DOHH2 (cell line): ENCODE measurements around the gene GREB1L.

ENCODE experiments used
- H3F3A ChIP-seq: fragments of 200-600 bp; sonication (generic), shearing (Covaris generic); 2 replicates; pipeline ENCODE4 v1.6.0; 2016; ENCODE audit warnings: antibody characterized with exemption, mild to moderate bottlenecking; ENCODE audit not compliant: control insufficient read depth, insufficient read depth
- H3K27ac ChIP-seq: fragments of 200-600 bp; sonication (generic); 2 replicates; pipeline ENCODE4 v1.5.1; 2014; ENCODE audit warnings: low read depth, mild to moderate bottlenecking, low read length, moderate library complexity
- H3K27me3 ChIP-seq: fragments of 200-600 bp; sonication (generic); 2 replicates; pipeline ENCODE4 v1.6.1; 2014; ENCODE audit warnings: mild to moderate bottlenecking, low read length, mixed read lengths; ENCODE audit not compliant: control insufficient read depth
- H3K36me3 ChIP-seq: fragments of 200-600 bp; sonication (generic); 2 replicates; pipeline ENCODE4 v1.6.1; 2014; ENCODE audit warnings: mild to moderate bottlenecking, low read length, moderate library complexity, mixed read lengths; ENCODE audit not compliant: control insufficient read depth
- H3K4me1 ChIP-seq: fragments of 200-600 bp; sonication (generic); 2 replicates; pipeline ENCODE4 v1.6.1; 2014; ENCODE audit warnings: mild to moderate bottlenecking, low read length, mixed read lengths; ENCODE audit not compliant: control insufficient read depth
- H3K4me2 ChIP-seq: fragments of 200-600 bp; sonication (generic); 2 replicates; pipeline ENCODE4 v1.6.0; 2014; ENCODE audit warnings: mild to moderate bottlenecking, low read length, moderate library complexity
- H3K4me3 ChIP-seq: fragments of 200-600 bp; sonication (generic); 2 replicates; pipeline ENCODE4 v1.5.1; 2014; ENCODE audit warnings: mild to moderate bottlenecking, low read length, mixed read lengths
- H3K79me2 ChIP-seq: fragments of 200-600 bp; sonication (generic); 2 replicates; pipeline ENCODE4 v1.6.1; 2014; ENCODE audit warnings: mild to moderate bottlenecking, low read length, mixed read lengths; ENCODE audit not compliant: control insufficient read depth
- H3K9me2 ChIP-seq: fragments of 200-600 bp; sonication (generic); replicated peaks from 2 replicates; pipeline ENCODE4 v1.6.1; 2014; ENCODE audit warnings: mild to moderate bottlenecking, low read length, mixed read lengths; ENCODE audit not compliant: control insufficient read depth
- H3K9me3 ChIP-seq: fragments of 200-600 bp; sonication (generic); 2 replicates; pipeline ENCODE4 v1.6.1; 2014; ENCODE audit warnings: antibody characterized with exemption, low read length, mixed read lengths; ENCODE audit not compliant: control insufficient read depth, insufficient read depth
- H4K20me1 ChIP-seq: fragments of 200-600 bp; sonication (generic); 2 replicates; pipeline ENCODE4 v1.6.0; 2014; ENCODE audit warnings: low read depth, mild to moderate bottlenecking, antibody characterized with exemption, low read length, moderate library complexity; ENCODE audit not compliant: control insufficient read depth, insufficient read depth
- EZH2phosphoT487 ChIP-seq: fragments of 200-600 bp; sonication (generic); IDR thresholded peaks from 2 replicates; pipeline ENCODE4 v1.6.1; 2017; ENCODE audit warnings: borderline replicate concordance, mild to moderate bottlenecking, antibody characterized with exemption, low read length, moderate library complexity, mixed read lengths
- TF ChIP-seq, protein P1 (sequence below): fragments of 200-600 bp; sonication (generic); IDR thresholded peaks from one replicate; pipeline ENCODE4 v1.5.1; 2014; ENCODE audit warnings: antibody characterized with exemption, mild to moderate bottlenecking, low read depth, low read length; ENCODE audit not compliant: poor library complexity, severe bottlenecking

GREB1L gene

DNA sequence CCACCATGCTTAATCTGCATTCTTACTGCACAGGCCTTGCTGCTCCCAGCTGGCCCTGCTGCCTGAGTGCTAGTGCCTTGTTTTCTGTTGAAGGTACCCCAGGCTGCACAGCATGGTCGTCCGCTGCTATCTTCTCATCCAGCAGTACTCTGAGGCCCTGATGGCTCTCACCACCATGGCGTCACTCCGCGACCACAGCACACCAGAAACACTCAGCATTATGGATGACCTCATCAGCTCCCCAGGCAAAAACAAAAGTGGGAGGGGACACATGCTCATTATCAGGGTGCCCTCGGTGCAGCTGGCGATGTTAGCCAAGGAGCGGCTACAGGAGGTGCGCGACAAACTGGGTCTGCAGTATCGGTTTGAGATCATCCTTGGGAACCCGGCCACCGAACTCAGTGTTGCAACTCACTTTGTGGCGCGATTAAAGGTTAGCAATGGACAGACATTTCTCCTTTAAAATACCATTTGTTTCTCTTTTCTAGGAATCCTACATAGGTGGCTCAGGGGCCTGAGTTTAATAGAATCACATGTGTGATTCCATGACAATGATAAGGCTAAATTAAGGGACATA lies 248.0 kb downstream of the GREB1L start:
- Histone ChIP-seq H3K36me3 (no peaks in the 10 kb centered on the region), H3K9me3 (no peaks in the 10 kb centered on the region), H3F3A (no peaks in the 10 kb centered on the region)

GRCh38 chr18:21490748-21491147 lies 248.7 kb downstream of the GREB1L start:
- peak overlapping the region; percentile 7; the same call in 1 of the 2 replicates for H3K4me2 ChIP-seq

More for the DNA sequence above, 248.0 kb downstream of the GREB1L start:
- H3K4me2 ChIP-seq: no peak overlapping the region
- no peaks in the 10 kb centered on the region for H3K79me2 ChIP-seq
- H3K9me2 ChIP-seq: no peaks in the 10 kb centered on the region
- no peak overlapping the region for H3K27ac ChIP-seq
- no peak overlapping the region for H3K4me3 ChIP-seq
- H4K20me1 ChIP-seq: no peaks in the 10 kb centered on the region
- H3K4me1 ChIP-seq: peaks cover 8% of the 10 kb centered on the region
- TF ChIP-seq EZH2phosphoT487: no peak
- TF ChIP-seq, protein P1, sequence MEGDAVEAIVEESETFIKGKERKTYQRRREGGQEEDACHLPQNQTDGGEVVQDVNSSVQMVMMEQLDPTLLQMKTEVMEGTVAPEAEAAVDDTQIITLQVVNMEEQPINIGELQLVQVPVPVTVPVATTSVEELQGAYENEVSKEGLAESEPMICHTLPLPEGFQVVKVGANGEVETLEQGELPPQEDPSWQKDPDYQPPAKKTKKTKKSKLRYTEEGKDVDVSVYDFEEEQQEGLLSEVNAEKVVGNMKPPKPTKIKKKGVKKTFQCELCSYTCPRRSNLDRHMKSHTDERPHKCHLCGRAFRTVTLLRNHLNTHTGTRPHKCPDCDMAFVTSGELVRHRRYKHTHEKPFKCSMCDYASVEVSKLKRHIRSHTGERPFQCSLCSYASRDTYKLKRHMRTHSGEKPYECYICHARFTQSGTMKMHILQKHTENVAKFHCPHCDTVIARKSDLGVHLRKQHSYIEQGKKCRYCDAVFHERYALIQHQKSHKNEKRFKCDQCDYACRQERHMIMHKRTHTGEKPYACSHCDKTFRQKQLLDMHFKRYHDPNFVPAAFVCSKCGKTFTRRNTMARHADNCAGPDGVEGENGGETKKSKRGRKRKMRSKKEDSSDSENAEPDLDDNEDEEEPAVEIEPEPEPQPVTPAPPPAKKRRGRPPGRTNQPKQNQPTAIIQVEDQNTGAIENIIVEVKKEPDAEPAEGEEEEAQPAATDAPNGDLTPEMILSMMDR: no peak
- no peaks in the 10 kb centered on the region for H3K27me3 ChIP-seq

DNA sequence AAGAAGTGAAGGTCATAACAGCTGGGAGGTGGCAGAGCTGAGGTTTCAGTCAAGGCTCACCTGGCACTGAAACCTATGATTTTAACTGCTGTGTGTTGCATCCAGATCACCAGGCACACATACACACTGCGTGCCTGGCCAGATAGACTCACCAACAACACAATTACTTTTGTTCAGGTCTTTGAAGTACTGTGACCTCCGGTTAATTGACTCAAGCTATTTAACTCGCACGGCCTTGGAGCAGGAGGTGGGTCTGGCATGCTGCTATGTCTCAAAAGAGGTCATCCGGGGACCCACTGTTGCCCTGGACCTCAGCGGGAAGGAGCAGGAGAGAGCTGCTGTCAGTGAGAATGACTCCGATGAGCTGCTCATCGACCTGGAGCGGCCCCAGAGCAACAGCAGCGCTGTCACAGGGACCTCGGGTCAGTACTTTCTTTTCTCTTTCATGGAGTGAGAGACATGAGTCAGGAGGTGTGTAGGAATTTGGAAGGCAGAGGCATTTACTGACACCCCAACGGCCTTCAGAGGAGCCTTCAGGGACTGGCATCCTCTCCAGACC lies 254.3 kb downstream of the GREB1L start:
- Histone ChIP-seq H3K4me1 (peaks cover under 1% of the 10 kb centered on the region), H3K27me3 (no peaks in the 10 kb centered on the region), H3F3A (no peaks in the 10 kb centered on the region), H3K9me3 (no peaks in the 10 kb centered on the region), H3K79me2 (no peaks in the 10 kb centered on the region), H3K36me3 (no peaks in the 10 kb centered on the region), H4K20me1 (no peaks in the 10 kb centered on the region), H3K4me2 (no peak overlapping the region), H3K9me2 (no peaks in the 10 kb centered on the region), H3K4me3 (no peak overlapping the region), H3K27ac (no peak overlapping the region)
- TF ChIP-seq, protein P1: no peak
- TF ChIP-seq EZH2phosphoT487: no peak

More at GRCh38 chr18:21490748-21491147, 248.7 kb downstream of the GREB1L start:
- Histone ChIP-seq H3K9me3 (no peaks in the 10 kb centered on the region), H3K4me3 (no peak overlapping the region), H4K20me1 (no peaks in the 10 kb centered on the region), H3F3A (no peaks in the 10 kb centered on the region), H3K79me2 (no peaks in the 10 kb centered on the region), H3K27ac (no peak overlapping the region), H3K36me3 (no peaks in the 10 kb centered on the region), H3K4me1 (peaks cover 8% of the 10 kb centered on the region), H3K27me3 (no peaks in the 10 kb centered on the region), H3K9me2 (no peaks in the 10 kb centered on the region)
- TF ChIP-seq, protein P1: no peak
- no peak for TF ChIP-seq EZH2phosphoT487
